ENCODE measurements around the gene LRBA.

LRBA gene

DNA sequence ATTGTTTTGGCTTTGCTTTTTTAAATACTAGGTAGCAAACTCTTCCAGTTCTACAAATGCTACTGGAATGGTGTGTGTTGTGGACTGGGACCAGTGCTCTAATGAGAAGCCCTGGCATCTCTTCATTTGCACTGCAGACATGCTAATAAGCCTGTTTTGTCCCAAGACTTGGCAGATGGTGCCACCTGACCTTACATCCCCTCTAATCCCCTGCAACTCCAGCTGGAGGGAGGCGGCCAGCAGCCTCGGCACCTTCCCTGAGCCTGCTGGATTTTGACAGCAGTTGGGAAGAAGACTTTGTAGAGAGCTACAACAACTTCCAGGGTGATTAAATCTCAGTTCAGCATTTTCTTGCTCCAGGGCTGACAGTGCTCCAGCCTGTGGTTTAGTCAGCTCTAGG lies 736.9 kb downstream of the LRBA start:
- DNase-seq (ENCODE audit: low read depth): no peak

DNA sequence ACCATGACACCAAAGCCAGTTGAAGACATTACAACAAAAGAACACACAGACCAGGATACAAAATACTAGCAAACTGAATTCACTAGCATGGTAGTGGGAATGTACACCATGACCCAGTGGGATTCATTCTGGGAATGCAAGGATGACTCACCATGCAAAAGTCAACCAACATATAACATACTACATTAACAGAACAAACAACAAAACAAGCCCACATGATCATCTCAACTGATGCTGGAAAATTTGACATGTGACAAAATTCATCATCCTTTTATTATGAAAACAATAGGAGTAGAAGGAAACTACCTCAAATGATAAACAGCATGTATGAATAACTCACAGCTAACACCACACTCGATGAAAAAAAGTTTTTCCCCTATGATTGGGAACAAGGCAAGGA lies 746.6 kb downstream of the LRBA start:
- no peak for DNase-seq (ENCODE audit: low read depth)

DNA sequence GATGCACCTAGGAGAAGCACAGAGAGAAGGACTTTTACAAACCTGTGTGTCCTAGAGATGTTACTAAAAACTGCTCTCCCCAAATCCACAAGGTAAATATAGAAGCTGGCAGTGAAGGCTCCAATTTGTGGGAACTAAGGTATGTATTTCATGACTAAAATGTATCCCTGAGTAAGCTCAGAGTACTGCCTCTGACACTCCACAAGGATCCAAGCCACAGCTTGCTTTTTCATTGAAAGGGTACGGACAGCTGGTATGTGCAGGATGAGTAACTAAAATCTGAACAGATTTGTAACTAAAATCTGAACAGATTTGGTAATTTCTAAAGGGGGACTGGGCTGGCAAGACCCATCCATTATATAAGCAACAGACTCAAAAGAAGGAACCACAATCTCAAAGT lies 749.3 kb downstream of the LRBA start:
- no peak for DNase-seq (ENCODE audit: low read depth)

DNA sequence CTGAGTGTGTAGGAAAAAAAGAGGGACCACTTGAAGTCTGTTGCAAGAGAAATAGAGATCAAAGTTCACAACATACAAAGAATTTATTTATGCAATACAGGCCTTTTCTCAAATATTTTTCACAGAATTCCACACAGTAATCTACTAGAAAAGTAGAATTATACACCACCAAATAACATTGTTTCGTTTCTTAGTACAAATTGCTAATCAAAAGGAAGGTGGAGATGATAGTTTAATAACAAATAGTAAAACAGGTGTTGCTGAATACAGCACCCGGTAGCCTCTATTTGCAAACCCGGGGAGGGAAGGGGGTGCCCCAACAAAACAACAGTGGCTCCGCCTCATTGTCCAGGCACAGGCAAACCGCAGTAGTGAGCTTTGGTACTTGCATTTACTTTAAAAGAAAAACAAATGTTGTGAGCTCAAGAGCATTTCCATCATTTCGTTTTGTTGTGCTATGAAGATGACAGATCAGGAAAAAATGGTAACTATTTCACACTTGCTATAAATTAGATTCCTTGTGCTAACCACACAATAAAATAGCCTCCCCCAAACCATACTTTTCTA lies 750.4 kb downstream of the LRBA start:
- no peak for DNase-seq (ENCODE audit: low read depth)

DNA sequence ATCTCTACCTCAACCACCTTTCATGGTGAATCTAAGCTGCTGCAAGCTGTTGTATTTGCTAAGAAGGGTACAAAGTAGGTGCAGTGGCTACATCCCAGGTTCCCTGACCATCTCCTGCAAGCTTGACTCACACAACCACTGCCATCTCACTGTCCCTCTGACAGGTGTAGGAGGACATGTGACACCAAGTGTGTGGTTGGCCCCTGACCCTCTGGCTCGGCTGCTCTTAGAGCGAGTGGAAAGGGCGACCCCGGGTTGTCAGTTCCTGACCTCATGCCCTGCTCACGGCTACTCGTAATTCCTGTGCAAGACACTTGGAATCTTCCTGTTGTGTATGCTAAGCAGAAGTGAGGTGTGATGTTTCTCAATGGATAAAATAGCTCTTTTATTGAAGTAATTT lies 752.5 kb downstream of the LRBA start:
- DNase-seq (ENCODE audit: low read depth): no peak

DNA sequence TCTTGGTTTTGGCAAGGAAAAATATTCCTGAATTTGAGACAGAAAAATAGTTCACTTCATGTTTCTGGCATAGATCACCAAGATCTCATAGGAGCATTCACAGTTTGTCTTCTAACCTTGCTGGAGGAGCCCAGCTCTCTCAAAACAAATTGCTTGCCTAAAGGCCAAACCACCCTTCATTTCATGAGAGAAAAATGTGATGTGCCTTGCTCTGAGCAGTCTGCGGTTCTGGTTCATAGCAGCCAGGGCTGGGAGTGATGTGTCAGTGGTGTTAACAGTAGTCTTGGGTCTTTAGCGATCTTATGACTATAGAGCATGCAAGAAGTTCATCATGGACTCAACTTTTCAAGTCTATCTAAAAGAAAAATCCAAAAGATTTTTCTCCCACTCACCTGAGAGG lies 753.5 kb downstream of the LRBA start:
- DNase-seq (ENCODE audit: low read depth): no peak

DNA sequence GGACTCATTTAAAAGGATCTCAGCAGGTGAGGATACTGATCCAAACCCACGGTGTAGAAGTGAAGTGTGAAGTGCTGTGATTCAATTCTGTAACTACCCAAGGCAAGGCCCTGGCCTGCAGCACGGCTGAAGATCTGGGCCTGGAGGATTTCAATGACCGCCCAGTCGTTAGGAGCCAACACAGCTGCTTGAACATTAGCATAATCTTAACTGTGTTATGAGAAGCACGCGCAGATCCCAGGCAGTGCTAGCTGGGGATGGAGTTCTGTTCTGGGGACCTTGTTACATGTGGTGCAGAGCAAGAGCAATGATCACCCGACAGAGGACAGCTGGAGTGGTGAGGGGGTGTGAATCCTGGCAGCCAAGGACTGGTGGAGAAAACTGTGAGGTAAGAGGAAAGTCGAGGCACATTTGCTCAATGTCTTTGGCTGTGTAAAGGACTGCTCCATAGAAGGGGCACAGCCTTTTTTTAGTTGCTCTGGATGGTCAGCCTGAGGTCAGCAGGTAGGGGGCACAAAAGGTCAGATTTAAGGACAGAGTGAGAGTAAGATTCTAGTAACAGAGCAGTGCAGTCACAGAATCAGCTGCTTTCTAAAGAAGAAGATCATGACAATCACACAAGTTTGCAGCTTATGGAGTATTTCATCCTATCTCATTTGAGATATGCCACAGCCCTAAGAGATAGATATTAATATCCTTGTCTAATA lies 755.1 kb downstream of the LRBA start:
- no peak for DNase-seq (ENCODE audit: low read depth)

DNA sequence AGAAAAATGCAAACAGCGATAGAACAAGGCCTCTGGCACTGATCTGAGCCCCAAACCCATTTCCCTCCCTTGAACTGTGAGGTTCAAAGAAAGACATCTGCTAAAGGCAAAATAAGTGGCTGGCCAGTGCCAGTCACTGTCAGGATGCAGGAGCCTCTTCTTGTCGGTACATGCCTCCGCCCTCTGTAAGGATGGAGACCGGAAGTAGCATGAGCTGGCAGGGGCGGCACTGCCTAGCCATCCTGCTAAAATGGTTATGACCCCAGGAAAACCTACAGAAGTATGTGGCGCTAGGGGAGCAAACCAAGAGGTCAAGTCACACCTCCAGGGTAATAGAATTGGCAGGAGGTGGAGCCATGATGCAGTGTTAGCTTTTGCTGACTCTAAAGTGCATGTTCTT lies 756.5 kb downstream of the LRBA start:
- DNase-seq (ENCODE audit: low read depth): no peak

DNA sequence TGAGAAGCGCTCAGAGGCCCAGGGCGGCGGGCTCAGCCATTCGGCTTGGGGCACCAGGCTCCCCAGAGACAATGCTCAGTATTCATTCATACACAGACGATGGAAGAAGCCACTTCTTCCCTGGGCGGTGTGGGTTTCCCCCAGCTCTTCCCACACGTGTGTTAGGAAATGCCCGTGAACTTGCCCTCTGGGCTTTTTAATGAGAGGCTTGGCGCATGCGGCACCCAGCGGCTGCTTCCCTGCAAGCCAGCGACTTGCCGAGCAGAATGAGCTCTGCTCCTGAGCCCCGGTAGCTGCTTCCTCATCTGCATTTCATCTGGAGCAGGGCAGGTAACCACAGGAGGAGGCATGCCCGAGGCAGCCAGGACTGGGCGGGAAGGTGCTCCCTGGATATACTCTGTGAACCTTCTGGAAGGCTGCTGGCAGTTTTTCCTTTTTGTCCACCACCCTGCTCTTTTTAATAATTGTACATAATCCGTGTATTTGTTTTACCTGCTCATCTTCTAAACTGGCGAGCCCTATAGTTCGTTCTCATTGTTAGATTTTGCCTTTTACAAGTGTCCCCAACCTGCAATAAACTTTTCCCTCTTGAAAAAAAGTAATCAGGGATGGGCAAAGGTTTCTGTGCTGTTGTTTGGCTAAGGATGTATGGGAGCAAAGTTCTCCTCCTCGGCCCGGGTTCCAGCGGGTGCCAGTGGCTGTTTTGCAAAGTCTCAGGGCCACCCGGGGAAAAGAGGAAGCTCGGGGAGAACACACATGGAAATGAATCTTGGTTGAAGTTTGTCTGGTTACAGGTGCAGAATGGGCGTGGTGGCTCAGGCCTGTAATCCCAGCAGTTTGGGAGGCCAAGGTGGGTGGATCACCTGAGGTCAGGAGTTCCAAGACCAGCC lies 758.0 kb downstream of the LRBA start:
- DNase-seq (ENCODE audit: low read depth): no peak

DNA sequence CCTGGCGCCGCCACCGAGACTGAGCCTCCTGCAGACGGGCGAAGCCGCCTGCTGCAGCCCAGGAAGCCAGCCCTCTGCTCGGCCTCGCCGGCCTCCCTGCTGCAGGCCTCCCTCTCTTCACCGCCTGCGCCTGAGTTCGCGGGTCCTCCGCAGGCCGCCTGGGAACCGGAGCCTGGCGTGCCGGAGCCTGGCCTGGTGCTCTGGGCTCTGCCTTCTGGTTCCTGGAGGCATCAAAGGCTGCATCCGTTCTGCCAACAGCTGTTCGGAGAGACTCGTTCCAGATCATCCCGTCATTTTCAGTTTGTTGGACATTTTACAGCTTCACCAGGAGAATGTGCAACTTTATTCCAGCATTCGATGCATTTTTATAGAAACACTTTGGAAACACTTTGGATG lies 758.9 kb downstream of the LRBA start:
- DNase-seq (ENCODE audit: low read depth): no peak

DNA sequence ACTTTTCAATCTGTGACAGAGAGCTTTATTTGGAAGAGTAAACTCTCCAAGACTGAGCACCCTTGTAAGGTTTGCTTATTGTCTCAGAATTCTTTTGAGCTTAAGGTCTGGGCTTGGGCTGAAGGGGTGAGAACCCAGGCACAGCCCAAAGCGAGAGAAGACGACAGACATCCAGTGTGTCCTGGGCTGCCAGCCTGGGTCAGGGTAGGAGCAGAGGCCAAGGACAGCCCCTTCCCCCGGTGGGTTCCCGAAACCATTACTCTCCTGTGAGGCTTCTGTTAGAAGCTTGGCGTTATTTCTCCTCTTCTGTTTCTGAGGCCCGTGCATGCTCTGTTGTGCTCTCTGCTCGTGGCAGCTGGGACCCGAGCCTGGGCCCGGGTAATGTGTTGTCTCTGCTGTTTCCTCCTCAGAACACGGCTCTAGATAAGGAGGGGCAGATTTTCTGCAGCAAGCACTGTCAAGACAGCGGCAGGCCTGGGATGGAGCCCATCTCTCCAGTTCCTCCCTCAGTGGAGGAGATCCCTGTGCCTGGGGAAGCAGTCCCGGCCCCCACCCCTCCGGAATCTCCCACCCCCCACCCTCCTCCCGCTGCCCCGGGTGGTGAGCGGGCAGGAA lies 759.4 kb downstream of the LRBA start:
- DNase-seq (ENCODE audit: low read depth): no peak

DNA sequence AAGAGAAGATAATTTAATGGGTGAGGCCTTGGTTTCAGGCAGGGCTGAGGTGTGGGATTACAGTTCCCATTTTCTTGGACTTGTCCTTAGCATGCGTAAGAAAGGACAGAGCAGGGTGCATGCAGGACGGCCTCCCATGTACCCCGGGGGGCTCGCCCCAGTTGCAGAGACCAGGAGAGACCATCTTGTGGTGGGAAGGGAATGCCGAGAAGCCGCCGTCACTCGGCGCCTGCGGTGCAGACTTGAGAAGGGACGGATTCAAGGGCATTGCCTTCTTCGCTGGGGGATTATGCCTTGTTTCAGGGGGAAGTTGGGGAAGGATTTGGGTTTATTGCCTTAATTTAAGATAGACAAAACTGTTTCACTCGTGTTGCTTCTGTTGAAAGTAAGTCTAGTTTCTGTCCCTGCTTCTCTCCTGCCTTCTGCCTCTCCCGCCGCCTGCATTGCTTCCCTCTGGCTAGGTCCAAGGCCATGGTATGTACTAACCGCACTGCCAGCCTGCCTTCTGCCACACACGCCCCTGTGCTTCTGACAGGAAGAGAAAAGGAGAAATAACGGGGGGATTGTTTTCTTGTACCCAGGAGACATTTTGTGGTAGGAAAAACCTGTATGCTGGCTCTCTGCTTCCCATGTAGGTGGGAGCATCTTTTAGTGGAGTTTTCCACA lies 761.0 kb downstream of the LRBA start:
- no peak for DNase-seq (ENCODE audit: low read depth)

DNA sequence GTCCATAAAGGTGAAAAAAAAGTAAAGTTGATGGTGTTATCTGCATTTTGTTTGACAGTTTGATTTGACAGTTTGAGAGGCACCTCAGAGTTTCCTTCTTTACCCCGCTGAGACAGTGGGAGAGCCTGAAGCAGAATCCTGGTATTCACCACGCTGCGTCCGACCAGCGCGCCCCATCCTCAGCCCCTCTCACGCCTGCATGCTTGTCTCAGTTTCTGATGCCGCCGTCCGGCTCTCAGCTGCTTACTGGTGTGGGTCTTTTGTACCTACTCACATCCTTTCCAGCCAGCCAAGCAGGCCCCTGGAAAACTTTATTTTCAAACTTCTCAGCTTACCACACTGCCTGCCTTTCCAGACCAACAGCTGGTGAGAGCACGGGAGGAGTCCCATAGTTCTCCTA lies 761.7 kb downstream of the LRBA start:
- no peak for DNase-seq (ENCODE audit: low read depth)

DNA sequence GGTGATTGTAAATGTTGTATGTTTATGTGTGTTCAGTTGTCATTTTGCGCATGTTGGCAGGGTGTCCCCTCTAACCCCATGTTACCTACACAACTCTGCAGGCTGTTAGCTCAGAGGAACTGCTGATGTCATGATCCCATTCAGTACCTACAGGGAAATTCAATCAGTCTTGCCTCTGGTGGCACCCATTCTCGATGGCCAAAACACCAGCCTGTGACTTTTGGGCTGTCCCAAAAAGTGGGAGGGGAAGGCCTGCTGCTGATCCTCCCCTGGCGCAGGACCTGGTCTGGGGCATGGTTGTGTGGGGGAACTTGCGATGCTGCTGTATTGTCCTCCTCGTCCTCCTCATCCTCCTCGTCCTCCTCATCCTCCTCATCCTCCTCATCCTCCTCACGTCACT lies 762.3 kb downstream of the LRBA start:
- DNase-seq (ENCODE audit: low read depth): no peak

DNA sequence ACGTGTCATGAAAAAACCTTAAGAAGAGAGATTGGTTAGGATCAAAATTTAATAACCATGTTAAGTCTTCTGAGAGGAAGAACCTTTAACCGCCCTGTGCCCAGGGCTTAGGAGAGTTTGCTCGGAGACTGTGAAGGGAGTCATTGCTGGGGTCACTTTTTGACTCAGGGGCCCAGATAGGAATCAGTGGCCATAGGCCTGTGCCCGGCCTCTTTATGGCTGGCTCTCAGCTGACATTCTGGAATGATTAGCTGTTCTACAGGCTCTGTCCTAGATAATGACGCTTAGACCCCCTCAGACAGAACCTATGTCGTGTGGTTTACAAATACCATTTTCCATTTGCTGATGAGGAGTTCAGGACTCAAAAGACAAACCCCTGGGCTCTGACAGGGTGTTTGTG lies 762.8 kb downstream of the LRBA start:
- no peak for DNase-seq (ENCODE audit: low read depth)

DNA sequence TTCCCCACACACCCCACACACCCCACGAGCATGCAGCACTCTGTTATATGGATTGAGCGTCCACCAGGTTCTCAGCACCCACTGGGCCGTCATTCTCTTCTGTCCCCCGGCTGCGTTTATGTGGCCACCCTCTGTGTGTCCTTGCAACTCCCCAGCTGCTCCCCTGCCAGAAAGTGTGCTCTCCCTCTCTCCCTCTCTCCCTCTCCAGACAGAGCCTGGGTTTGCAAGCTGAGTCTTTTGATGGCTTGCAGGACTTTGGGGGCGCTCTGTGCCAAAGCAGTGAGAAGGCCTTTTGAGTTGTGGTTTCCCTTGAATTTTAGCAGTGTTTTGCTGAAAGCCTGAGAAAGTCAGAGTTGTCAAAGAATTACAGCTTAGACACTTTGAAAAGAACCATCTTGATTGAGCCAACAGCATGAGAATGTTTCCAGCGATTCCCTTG lies 763.3 kb downstream of the LRBA start:
- no peak for DNase-seq (ENCODE audit: low read depth)

DNA sequence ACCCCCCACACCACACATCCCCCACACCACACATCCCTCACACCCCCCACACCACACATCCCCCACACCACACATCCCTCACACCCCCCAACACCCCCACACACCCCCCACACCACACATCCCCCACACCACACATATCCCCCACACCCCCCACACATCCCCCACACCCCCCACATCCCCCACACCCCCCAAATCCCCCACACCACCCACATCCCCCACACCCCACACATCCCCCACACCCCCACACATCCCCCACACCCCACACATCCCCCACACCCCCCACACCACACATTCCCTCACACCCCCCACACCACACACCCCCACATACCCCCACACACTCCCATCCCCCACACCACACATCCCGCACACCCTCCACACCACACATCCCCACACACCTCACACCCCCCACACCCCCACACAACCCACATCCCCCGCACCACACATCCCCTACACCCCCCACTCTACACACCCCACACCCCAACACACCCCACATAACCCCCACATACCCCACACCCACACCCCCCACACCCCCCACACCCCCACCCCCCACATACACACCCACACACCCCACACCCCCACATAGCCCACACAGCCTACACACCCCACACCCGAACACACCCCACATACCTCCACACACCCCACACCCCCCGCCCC lies 764.0 kb downstream of the LRBA start:
- no peak for DNase-seq (ENCODE audit: low read depth)

DNA sequence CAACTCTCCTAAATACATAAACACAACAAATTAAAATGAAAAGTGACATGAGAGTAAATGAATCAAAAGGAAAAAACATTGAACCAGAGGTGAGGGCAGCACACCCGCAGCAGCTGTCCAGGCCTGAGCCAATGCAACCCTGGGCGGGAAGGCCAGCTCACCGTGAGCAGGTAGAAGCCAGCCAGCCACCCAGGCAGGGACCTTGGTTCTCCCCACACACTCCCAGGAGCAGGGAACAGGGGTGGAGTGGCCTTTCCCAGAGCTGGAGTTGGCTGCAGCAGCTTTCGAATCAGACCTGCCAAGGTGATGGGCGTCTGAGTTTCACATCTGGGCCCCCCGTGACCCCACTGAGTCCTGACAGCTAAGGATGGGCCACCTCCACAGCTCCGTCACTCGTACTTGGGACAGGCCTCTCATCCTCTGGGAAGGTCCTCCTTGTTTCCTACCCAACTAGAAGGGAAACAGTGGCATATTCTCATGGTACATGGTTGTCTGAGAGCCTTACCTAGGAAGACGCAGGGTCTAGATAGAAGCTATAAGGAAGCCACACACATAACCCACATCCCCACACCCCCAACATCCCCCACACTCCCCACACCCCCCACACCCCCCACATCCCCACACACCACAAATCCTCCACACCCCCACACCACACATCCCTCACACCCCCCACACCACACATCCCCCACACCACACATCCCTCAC lies 764.6 kb downstream of the LRBA start:
- no peak for DNase-seq (ENCODE audit: low read depth)

DNA sequence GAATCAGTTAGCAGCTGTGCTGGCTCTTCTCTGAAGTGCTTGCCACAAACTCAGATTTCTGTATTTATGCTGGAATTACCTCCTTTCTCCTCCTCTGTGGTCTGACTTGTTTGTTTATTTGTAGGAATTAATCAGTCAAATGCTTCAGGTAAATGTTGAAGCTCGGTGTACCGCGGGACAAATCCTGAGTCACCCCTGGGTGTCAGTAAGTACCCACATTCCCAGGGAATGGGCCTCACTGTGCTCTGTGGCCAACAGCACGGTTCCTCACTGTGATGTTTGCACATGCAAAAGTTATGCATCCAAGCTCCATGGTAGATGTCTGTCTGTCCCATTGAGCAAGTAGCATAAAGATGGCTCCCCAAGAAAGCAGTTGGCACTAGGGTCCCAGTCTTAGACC lies 766.9 kb downstream of the LRBA start:
- DNase-seq (ENCODE audit: low read depth): no peak

DNA sequence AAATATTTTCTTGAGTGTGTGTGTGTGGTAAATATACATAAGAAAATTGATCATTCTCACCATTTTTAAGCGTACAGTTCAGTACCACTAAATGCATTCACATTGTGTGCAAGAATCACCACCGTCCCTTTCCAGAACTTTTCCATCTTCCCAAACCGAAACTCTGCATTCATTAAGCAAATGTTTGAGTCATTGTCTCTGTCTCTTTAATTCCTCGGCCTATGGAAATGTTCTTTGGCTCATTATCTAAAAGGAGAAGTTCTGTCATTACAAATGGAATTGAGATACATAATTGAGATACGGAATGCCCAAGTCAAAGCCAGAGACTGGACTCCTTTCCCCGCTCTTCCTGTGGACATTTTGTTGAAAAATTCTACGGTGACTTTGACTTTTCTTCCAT lies 767.9 kb downstream of the LRBA start:
- no peak for DNase-seq (ENCODE audit: low read depth)

DNA sequence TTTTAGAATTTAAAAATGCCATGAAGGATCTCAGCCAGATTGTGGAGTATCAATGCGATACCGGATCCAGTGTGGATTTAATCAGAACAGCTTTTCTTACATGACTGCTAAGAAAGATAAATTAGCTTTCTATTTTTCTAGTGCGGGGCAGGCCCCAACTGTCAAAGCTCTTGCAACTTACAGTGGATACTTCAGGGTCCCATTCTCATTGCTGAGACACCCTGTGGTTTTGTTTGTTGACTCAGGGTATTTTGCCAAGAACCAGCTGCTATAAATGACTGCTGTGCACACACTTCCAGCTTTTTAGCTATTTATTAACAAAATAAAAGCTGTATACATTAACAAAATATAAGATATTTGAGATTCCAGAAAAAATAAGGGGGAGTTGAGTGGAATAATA lies 770.5 kb downstream of the LRBA start:
- peak; percentile 44 for DNase-seq (ENCODE audit: low read depth)

Data from non-pigmented ciliary epithelial cell (primary cell).